ENCODE measurements around the gene ARL13B.

DNA sequence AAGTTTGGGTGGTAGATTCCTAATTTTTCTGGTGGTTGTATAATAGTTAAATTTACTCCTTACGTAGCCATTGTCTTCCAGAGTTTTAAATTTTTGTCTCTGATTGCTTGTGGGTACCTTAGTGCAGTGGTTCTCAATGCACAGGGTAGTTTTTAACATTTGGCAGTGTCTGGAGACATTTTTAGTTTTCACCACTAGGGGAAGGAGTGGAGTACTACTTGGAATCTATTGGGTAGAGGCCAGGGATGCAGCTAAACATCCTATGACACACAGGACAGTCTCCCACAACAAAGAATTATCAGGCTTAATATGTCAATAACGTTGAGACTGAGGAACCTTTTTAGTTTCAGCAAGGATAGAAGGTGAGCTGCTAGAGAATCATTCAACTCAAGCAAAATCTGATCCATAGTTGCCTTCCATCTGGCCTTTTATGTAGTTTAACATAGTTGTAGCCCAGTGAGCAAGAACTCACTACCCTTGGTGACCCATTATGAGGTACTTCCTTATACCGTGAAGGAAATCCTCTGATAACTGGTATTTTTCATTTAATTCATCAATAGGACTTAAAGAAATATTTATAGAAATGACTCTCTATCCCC is 57.1 kb downstream of the ARL13B start:
- TF ChIP-seq POLR2AphosphoS5 (IDR thresholded peaks at IDR 0.05): no peak
- no peak for TF ChIP-seq POLR2A (IDR thresholded peaks at IDR 0.05)

Data from prostate gland (tissue), 1 donor.